ENCODE measurements around the gene ZNF462.

DNA sequence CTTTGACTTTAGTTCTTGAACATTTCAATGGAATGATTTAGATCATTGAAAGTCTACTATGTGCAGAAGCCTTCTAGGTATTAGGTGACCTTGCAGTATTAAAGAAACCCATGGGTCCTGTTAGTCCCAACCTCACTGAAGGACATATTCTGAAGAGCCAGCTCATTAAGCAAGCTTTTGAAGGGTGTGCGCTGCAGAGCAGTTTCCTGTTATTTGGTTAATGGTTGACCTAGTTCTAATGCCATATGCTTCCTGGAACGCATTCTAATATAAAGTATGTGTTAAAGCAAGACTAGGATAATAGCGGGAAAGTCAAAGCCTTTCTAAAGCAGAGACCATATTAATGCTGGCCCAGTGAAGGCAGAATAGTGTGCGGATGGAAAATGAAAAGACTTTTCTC, 20.1 kb downstream of the ZNF462 start:
- TF ChIP-seq POLR2A (IDR thresholded peaks at IDR 0.05; ENCODE audit: low read length) (no peak), GATA1 (IDR thresholded peaks at IDR 0.05; ENCODE audit: low read depth, low read length) (no peak)

Data from erythroblast (primary cell).